GM21447 (cell line): Measurements from ENCODE around the gene ALDH1L1.

Source experiments
- ATAC-seq: cut with Tn5 transposase; IDR thresholded peaks from one replicate; pipeline ENCODE4 v1.9.1; 2021; ENCODE audit not compliant: unreplicated experiment

ALDH1L1 gene

GRCh38 chr3:126155819-126156218 is 24.6 kb downstream of the ALDH1L1 start:
- ATAC-seq, result no peak

DNA sequence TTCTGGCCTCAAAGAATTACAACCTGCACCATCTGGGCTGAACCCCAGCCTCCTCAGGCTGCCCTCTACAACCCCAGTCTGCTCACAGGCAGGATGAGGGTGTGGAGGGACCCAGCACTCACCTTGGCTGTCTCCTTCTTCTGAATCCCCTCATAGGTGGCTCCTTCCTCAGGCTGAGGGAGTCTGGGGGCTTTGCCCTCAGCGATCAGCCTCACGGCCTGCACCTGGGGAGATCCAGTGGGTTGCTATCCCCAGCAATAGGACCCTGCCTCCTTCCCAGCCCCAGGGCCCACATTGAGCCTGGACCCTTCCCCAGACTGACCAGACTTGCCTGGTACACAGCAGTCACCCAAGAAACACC is 25.1 kb downstream of the ALDH1L1 start:
- ATAC-seq, result no peak

GRCh38 chr3:126154391-126155279 is 25.8 kb downstream of the ALDH1L1 start:
- ATAC-seq, result no peak

DNA sequence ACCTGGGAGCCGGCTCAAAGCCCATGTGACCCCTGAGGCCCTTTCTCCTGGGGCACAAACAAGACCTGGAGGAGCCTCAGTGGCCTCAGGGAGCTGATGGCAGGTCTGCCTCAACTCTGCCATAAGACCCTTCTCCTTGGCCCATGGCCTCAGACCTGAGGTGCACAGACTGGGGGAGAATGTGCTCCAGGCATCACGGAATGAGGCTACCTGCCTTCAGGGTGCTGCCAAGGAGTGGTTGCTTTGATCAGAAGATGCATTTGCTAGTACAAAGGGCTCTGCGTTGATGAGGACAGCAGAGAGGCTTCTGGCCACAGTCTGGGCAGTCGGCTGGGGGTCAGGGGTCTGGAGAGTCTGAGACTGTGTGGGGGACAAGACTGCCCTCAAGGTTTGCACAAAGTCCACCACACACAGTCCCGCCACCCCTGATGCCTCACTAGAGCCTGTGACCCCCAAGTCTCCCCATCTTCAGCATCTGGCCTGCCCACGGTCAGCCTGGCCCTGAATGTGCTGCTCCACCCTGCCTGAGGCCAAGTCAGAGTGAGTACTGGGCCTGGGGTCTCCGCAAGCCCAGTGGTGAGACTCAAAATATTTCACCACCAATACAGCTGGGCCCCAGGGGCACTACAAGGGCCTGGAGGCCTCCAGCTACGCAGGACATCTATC is 26.6 kb downstream of the ALDH1L1 start:
- no peak for ATAC-seq

DNA sequence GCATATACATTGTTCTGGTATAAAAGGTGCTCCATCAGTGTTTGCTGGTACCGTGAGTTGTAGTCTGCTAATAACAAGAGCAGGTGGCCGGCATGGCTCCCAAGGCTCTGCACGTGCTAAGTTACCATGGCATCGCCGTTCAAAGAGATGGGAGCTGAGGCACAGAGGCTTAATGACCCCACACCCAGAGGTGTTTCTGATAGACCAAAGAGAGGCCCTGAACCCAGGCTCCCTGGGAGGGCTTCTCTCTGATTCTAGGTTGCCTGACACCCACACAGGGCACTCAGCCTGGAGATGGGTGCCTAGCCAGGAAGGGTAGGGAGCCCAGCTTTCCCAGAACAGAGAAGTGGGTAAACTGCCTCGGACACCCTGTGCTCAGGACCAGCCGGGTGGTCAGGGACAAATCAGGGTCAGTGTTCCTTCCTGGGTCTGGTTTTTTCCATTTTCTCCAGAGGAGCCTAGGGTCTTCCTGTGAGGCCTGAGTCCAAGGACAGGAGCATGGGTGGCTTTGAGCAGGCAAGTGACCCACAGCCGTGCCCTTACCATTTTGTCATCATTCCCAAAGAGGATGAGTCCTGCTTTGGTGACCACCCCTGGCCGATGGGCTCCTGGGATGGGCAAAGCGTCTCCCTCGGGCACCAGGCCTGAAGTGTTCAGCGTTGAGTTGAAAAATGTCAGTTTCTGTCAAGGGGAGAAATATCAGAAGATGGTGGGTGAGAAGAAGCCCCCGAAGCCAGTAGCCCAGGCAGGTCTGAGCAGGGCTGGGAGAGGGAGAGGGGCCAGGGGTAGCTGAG is 27.3 kb downstream of the ALDH1L1 start:
- no peak for ATAC-seq

GRCh38 chr3:126152458-126152857 is 27.9 kb downstream of the ALDH1L1 start:
- ATAC-seq, result no peak

GRCh38 chr3:126151562-126152302 is 28.7 kb downstream of the ALDH1L1 start:
- no peak for ATAC-seq

DNA sequence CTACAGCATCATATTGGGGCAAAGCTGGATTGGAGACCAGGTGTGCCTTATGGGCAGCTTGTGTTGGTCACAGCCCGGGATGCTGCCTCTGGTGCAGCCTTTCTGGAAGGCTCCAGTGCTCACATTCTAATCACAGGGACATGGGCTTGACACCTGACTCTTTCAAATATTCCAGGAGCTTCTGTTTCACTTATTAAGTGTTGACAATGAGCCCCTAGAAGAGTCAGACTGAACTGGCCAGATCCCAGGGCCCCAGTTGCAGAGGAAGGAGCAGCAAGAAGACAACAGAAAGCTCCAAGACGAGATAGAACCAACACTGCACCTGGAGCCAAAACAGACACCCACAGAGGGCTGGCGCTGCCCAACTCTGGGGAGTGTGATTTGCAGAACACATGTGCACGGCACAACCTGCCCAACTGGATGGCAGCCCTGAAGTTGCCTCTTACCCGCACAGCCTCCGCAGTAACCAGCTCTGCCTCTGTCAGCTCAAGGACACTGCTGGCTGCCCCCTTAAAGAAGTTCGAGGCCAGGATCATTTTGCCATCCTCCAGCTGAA is 30.3 kb downstream of the ALDH1L1 start:
- ATAC-seq, result no peak

GRCh38 chr3:126149256-126149902 is 31.0 kb downstream of the ALDH1L1 start:
- no peak for ATAC-seq

DNA sequence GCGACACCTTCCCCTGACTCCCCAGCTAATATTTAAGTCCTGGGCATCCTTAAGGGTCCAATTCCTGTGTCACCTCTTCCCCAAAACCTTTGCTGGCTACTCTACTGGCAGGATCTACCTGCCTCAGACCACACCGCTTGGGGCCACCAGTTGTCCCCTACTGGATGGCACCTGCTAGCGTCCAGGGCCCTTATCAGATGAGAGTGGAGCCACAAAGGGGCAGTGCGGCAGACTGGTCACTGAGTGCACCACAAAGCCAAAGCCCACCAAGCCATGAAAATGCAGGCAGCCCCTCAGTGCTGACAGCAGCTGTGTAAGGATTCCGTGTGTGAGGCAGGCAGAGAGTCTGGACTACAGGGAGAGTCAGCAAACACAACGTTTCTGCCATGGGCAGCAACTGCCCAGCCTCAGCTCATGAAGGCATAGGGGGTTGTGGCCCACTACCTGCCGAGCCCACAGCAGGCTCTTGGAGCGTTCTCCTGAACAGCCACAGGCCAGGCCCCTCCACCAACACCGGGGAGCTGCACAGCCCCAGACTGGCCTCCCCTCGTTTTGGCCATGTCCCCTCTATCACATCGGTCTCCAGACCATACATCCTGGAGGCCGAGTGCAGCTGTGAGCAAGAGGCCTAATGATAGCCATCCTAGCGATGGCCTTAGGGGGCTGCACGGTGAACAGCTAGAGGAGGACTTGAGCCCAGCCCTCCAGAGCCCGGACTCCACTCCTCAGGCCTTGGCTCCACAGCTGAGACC is 32.3 kb downstream of the ALDH1L1 start:
- no peak for ATAC-seq

- no peak for ATAC-seq
These were observed 33.0 kb downstream of the ALDH1L1 start for GRCh38 chr3:126147147-126147931.

DNA sequence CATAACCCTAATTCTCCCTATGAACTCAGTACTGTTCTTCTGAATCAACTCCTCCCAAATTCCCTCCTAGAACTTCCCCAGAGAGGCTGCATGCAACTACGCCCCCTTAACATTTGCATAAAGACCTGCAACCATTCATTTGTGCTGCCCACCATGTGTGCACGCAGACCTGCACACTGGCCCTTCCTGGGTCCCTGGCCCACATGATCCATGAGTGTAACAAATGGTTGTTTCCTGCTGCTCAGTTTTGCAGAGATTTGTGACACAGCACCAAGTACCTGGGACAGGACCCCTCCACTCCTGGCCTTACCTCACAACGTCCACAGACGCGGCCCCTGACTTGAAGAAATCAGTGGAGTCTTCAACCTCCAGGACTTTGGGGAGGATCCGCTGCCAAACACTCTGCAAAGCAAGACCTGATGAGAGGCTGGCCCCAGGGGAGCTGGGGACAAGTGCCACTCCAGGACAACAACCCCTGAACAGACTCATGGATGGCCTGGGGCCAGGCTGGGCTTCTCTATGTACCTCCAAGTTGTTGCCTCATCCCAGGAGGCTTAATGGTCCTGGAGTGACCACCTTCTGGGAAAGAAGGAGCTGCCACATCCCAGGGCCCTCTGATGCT is 33.8 kb downstream of the ALDH1L1 start:
- no peak for ATAC-seq

GRCh38 chr3:126146034-126146433 is 34.4 kb downstream of the ALDH1L1 start:
- no peak for ATAC-seq

DNA sequence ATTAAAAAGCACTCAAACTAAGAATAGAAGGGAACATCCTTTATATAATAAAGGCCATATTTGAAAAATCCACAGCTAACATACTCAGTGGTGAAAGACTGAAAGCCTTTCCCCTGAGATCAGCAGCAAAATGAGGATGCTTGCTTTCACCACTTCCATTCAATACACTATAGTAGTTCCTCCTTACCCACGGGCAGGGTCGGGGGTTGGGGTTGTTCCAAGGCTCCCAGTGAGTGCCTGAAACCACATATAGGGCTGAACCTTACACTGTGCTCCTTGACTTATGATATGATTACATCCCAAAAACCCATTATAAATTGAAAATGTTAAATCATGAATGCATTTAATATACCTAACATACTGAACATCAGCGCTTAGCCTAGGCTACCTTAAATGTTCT is 37.7 kb downstream of the ALDH1L1 start:
- ATAC-seq, result no peak

- ATAC-seq, result no peak
These were observed 42.8 kb downstream of the ALDH1L1 start for GRCh38 chr3:126137490-126138130.

DNA sequence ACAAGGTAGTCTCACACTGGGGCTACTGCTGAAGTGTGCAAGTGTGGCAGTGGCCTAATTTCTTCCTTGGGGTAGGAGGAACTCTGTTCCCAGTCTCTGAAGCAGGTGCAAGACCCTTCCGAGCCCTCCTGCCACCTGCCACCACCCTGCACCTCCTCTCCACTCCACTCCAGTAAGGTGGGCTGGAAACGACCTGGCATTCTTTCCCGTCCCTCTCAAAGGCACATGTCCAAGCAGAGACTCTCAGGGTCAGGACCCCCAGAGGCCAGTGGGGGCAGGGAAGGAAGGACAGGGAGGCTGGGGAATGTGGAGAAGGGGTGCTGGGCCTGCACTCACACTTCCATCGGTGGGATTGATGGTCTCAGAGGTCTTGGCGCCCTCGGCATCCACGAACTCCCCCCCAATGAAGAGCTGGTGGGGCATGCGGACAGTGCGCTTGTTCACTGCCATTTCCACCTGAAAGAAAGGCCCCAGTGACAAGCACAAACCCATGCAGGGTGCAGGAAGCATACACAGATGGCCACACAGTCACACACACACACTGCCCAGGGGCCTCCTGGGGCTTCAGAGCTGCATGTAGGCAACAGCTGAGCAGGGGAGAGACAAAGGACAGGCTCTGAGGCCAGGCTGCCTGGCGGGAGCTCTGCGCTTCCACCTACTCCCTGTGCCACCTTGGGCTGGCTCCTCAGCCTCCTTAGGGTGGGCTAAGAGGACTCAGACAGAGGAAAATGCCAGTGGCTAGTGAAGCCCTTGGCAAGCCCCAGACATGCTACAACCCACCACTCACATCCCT is 43.8 kb downstream of the ALDH1L1 start:
- ATAC-seq, result no peak
